Fibroblast of peridontal ligament (primary cell): ENCODE data around the gene CD46.

Experiments used
- DNase-seq: peaks from one replicate; pipeline ENCODE4 v3.0.0-alpha.2; 2010; ENCODE audit errors: extremely low read depth

Gene CD46

DNA sequence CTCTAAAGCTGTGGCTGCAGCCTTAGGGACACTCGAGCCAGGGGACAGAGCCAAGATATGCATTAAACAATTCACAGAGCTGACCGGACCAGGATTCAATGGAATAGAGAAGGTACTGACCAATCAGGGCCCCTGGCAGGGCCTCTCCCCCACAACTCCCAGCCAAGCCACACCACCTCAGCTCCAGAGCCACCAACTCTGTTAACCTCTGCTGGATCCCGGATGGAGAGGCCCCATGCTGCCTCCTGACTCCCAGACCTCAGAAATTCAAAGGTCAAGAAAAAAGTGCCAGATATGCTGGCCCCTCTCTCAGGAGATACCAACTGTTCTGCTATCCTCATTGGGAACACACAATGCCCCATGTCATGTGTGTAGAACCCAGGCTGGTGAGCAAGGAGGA, 62.1 kb downstream of the CD46 start:
- no peak for DNase-seq

DNA sequence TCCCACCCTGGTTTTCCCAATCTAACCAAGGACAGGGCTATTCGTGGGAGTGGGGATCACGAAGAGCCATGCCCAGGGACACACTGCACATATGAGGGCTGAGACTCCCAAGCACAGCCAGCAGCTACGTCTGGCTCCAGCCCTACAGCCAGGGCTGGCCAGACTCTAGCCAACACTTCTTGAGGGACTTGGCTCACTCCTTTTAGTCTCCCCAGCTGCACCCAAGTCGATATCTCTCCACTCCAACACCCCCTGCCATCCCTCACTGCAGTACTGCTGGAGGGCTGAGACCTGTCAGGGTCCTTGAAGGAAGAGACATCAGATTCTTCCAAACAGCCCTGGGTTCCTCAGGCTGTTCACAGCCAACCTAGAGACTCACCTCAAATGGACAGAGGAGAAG, 62.6 kb downstream of the CD46 start:
- DNase-seq, result no peak

DNA sequence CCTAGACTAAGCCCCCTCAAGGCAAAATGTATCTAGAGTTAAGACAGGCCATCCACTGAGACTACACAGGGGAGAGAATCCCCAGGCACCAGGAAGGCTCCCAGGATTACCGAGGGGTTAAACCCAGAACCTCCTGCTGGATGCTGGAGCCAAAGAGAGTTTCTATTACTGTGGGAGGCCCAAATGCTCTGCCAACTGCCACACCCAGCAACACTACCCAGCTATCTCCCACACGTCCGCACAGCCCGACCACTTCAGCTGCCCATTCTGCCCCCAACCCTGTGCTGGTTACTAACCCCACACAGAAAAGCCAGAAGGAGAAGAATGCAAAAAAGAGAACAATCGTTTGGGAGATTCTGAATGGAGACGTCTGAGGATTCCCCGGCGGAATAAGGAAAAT, 63.6 kb downstream of the CD46 start:
- DNase-seq, result no peak

DNA sequence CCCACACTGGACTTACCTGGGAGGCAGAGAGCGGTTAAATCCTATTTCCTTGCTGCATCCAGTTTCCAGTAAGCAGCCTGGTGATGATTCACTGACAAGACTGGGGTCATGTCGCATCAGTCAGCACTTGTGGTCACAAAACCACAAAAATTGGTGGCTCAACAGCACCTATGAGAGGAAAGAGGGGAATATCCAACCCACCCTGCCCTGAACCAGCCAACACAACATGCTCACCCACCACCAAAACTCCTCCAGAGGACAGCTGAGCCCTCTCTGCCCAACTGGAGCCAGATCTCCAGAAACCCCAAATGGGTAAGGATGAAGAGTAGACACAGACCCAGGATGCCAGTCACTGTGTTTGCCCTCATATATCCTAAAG, 64.0 kb downstream of the CD46 start:
- no peak for DNase-seq

DNA sequence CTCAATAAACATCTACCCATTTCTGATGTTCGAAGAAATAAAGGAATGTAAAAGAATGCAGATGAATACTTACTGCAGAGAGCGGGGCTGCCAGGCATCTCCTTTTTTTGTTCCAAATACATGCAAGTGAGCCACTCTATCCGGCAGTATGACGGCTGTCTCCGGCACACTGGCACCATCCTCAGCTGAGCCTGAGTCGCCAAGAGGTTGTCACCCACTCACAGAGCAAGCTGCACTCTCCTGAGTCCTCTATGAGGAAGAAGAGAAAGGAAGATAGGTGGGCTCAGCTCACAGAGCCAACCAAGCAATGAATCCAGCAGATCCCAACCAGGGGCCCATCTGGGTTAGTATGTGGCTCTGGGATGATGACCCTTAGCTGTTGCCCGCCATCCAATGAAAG, 65.3 kb downstream of the CD46 start:
- DNase-seq, result no peak

DNA sequence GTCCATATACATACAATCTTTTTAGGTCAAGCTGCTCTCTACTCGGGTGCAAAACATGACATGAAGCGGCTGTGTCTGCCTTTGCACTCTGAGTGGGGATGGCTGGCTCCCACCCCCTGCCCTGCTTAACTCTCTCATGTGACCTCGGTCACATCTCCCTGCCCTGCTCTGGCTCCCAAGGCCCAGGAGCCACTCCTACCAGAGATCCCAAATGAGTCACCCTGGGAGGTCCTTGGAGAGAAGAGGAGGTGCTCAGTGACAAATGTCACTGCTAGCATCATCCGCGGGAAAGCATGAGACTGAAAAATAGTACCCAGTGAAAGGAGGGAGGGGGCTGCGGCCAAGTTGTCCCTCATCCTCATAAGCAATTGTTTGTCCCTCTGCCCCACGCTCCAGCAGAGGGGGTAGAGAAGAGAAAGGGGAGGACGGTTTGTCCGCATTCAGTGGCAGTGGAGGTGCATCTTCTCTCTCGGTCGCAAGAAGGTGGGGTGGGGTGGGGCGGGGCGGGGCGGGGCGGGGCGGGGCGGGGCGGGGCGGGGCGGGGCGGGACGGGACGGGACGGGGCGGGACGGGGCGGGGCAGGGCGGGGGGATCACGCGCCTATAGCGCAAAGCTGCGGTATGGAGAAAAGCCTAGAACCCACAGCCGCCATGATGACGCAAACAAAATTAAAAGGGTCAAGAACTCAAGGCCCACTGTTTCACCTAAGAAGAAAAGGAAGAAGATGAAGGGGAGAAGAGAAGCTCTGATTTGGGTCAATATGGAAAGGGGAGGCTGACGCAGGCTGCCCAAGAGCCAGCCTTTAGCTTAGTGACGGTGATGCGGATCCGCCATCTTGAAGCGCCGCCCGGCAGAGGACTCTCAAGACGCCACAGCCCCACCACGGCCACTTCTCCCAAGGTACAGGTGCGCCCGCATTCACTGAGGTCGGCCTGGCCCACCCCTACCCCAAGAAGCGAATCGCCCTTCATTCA, 66.2 kb downstream of the CD46 start:
- DNase-seq, result no peak

DNA sequence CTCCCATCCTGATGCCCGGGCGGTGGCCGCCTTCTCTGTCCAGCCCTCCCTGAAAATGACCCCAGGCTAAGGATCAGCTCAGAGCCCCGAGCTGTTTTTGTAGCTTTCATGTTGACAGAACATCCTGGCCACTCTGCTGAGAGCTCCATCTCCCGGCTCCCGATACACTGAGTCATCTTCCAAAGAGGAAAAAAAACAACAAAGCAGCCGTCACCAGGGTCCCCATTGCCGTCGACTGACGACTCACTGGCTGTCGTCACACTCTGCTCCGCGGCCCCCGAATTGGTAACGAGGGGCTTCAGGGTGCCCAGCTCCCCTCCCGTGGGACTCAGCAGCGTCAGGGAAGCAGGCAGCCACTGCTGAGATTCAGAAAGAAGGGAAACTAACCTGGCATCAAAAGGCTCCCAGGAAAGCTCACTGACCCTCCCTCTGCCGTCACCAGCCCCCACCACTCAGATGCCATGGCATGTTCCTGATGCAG, 67.2 kb downstream of the CD46 start:
- peak; percentile 42 for DNase-seq

DNA sequence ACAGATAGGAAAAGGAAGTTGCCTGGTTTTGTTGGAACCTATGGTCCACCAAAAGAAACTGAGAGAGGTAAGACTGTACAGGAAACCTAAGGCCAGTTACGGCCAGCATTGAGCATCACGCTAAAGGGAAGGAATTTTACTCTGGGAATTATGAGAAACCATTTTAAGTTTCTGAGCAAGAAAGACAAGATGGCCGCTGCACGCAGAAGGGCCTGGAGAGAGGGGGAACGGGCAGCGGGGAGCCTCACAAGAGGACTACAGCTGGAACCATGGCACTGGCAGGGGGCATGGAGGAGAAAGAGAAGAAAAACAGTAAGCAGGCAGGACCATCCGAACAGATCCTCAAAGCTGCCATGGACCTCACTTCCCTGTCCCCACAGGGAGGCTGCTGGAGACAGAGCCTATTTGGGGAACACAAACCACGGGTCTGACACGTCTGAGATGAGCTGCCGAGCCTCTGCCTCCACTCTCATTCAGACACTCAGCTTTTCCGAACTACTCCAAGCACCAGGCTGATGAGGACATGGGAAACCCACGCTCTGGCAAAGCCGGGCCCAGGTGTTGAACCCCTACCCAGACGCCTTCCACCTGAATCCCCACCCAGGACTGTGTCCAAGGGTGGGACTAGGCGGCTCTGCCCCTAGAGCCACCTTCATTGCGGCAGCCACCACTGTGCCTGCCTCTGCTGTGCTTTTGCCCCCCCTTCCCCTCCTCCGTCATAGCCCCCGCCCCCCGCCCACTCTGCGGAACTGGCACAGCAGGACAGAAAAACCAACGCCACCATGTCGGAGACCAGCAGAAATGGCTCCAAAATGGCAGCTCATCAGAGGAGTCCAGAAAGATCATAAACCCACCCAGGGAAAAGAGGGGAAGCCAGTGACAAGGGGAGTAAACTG, 69.0 kb downstream of the CD46 start:
- DNase-seq, result no peak

DNA sequence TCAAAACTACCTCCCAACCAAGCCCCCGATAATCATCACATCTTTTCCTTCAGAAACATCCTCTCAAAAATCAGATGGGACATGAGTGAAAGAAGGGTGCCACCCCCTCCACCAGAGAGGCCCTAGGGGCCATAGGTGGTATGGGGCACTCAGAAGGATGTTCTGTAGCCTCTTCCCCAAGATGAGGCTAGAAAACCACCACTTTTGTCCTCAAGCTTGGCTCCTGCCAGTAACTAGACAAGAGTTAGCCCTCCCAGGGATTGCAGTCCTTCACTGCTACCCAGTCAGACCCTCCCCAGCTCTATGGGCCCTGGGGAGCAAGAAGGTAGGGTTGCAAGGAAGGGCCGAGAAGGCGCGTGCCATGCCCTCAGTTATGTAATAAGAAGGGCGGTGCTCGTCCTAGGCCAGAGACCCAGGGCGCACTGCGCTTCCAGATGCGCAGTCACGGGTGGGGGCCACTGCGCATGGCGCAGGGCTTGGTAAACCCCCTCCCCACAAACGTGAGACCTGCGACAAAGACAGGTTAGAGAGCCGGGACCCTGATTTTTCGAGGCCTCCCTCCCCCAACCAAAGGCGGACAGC, 69.7 kb downstream of the CD46 start:
- DNase-seq, result no peak

DNA sequence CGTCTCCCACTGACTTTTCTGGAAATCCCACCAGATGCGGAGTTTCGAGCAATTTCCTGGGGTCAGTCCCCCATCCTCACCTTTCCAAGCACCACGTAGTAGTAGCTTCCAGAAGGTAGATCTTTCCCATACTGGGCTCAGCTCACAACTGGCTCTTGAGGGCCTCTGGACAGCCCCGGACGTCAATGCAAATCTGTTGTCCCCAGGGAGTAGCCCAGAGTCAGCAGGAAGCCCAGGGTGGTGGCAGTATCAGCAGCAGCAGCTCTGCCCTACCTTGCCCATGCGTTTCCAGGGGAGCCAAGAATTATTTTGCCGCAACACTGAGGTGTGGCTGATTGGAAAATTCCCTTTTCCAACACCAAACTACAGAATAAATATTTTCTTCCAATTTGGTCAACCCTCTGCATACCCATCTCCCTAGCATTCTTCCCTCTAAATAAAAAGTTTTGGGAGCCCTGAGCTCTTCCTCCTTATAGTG, 70.3 kb downstream of the CD46 start:
- no peak for DNase-seq

DNA sequence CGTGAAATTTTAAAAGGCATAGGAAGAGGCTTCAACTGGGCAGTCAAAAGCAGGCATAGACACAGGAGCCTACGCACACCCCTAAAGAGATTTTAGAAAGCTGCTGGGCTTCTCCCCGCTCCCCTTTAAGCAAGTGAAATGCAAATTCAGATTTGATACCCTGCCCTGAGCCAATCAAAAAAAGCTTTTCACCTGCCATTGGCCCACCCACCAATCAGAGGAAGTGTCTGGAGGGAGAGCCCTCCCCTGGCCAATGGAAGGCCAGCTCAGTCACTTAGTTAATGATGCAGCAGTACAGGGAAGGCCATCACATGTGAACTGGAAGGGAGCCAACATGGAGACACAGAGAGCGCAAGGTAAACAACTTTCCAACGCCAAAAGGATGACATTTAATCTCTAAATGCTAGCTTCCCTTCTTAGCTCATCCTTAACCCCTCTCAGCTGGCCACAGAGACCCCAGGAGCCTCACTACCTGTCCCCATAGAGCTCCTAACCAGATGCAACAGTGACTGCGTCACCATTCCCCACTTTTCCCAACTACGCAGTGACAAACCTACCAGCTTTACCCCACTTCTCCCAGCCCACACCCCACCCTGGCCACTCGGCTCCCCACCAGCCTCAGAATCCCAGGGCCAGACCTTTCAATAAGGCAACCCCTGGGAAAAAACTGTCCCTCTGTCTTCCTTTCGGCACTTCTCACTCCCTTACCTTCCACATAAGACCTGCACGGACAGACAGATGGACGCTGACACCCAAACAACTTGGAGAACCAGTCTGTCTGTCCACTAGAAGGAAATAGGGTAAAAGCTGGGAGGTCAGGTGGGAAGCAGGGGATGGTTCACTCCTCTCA, 71.0 kb downstream of the CD46 start:
- peak; percentile 77 for DNase-seq

DNA sequence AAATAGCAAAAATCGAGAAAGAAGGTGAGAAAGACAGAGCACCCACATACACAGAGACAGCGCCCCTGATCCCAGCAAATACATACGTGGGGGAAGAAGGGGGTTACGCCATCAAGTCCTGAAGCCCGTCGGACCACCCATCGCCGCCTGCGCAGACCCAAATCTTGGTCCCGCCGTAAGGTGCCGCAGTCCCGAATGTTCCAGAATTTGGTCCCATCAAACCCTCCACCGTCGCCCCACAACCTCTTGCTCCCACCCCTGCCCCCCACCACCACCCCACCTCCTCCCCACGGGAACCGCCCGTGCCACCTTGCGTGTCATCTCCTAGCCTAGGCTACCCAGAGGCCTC, 71.7 kb downstream of the CD46 start:
- DNase-seq, result no peak

DNA sequence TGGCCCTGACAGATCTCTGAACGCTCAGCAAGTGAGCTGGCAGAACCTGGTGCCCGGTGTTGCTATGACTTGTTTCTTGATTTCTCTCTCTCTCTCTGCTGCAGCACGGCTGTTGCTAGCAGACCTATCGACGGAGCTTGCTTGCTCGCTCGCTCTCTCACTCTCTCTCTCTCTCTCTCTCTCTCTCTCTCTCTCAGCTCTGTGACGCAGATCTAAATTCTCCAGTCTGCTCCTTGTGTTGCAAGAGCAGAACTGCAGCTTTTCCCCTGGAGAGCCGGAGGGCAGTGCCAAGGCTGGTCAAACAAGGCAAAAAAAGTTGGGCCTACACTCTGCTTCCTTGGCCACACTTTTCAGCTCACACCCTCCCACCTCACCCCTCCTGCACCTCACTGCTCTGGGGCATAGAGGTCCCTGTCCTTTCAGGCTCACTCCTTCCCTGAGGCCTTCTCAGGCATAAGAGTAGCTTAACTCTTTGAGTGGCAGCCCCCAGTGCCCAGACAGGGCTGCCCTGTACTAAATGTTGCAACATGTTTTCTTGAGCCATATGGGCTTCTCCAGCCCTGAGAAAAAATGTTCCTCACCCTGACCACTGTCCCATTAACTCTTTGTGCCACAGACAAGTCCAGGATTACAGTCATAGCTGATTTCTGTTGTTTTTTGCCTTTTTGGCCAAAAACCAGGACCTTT, 72.2 kb downstream of the CD46 start:
- peak; percentile 98 for DNase-seq

DNA sequence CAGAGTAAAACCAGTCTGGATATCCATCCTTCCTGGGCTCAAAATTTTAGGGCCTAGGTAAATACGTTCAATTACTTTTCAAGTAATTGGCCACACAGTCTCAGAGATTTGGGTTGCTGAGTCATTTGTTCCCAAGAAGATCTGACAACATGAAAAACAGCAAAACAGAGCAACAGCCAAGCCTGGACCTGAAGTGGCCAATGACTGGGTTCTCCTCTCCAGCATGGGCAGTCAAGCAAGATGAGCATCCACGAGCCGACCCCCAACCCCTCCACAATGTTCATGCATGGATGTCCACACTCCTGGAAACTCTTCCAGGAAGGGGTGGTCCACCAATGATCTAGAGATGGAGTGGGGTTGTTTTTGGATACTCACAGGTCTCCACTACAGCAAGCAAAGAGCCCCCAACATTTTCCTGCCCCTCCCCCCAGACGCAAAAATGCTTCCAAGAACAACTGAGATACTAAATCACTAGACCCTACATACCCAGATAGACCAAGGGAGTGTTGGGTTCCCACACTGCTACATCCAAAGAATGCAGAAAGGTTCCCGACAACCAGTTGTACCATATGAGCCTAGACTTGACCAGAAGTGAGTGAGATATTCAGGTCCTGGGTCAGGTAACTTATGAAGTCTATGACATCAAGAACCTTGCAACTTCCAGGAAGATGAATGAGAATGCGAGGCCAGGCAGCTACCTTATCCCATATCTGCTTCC, 73.0 kb downstream of the CD46 start:
- DNase-seq, result no peak

DNA sequence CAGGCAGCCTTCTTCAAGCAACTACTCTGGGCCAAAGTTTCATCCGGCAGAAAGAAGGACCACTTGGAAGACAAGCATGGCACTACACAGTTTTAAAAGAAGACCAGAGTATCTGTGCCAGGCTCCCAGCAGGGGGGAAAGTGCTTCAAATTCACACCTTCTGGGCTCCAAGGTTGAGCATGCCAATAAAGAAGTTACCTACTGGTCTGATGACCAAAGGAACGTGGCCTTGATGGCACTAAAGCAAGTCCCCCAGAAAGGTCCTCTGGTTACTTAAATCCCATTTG, 73.5 kb downstream of the CD46 start:
- no peak for DNase-seq

DNA sequence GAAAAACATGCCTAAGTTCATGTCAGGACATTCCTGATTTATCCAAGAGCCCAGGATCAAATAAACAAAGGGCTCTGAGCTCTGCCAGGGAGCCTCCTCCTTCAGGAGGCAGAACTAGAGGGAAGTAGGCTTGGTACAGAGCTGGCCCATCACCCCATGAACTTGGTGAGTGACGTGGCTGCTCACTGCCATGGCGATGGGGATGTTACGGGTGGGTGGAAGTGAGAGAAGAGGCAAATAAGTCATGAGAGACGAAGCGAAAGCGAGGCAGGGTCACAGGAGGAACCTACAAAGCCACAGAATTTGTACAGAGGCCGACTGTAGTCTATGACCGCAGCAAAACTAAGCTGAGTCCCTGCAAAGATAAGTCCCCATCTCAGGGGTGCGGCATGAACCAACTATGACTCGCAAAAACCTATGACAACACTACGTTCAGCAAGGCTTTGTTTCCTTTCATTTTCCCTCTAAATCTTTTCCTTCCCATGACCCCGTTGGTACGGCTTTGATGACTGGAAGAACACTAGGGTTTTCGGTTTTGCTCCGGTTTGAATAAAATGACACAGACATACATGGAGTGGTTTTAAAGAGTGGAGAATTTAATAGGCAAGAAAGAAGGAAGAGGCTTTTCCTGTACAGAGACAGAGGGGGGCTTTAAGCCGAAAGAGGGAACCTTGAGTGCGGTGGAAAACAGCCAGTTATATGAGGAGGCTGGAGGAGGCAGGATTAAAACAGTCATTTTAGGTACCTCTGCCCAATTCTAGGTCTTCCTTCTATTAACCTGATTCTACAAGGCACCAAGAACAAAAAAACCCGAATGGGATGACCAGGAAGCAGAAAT, 74.1 kb downstream of the CD46 start:
- DNase-seq, result peak; percentile 89

DNA sequence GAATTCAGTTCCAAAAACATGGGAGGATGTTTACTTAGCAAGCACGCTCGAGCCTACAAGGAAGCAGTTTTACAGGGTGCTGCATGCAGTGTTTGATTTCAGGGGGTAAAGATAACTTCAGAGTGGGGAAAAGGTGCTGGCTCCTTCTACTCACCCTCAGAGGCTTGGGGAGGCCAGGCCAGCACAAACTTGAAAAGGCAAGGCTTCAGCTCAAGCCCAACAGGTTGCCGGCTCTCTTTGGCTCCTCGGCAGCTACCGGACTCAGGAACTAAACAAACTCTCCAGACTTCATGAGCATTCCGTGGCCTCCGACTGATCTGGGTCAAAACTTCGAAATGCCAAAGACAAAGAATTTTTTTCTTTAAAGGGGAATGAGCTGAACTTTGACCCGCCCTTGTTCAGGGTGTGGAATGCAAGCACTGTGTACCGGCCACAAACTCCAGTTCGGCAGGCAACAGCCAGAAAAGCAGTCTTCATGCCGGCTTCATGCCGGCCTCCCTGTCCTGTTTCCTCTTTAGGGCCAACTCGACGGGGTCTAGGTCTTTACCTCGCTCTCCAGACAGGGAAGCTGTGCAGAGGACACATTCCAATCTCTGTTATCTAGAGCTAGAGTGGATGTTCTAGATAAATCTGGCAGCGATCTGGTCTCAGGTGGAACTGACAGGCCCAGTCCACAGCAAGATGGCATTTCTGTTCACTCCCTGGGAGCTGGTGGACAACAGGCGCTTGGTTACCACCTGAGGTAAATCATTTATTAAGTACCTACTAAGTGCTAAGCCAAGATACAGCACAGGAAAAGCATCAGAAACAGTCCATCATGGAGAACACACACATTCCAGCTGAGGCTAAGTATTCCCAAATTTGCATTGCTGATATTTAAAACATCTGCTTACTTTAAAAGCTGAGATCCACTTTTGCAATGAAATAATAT, 75.0 kb downstream of the CD46 start:
- peak; percentile 35 for DNase-seq

DNA sequence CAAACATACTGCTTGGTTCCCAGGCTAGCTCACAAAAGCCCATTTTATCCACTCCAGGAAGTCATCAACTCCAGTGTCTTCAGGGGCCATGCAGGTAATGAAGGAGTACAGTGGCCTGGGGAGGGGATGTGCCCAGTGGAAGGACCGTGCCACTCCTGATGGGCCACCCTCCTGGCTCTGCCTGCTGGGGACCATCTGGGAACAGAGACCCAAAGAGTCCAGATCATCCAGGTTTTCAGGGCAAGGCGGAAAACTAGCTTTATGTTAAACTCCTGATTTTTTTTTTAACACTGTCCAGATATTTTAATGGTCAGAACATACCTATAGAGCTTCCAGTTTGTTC, 75.6 kb downstream of the CD46 start:
- no peak for DNase-seq
